DND-41 (cell line): ENCODE results near the gene TMPRSS12.
"Not testable (repeated sequence)": the region's sequence is repeated elsewhere in the genome, so short reads cannot be mapped to it uniquely, and the experiment has no call there.

Experiments
- ATAC-seq: fragments of 200-7000 bp; cut with Tn5 transposase; 3 replicates; pipeline ENCODE4 v1.9.1; 2021; ENCODE audit warnings: low read depth; ENCODE audit not compliant: insufficient read depth
- DNase-seq: peaks from one replicate; pipeline ENCODE4 v3.0.0-alpha.2; 2020
- H2AFZ ChIP-seq: 2 replicates; pipeline ENCODE4 v1.6.0; 2012; ENCODE audit warnings: low read depth, low read length
- H3K27ac ChIP-seq: 2 replicates; pipeline ENCODE4 v1.5.1; 2012; ENCODE audit warnings: low read length, inconsistent platforms
- H3K27me3 ChIP-seq: fragments of 200-600 bp; sonication (generic); 2 replicates; pipeline ENCODE4 v1.6.0; 2012; ENCODE audit warnings: low read length, mild to moderate bottlenecking, inconsistent platforms; ENCODE audit not compliant: insufficient read depth, poor library complexity
- H3K36me3 ChIP-seq: 2 replicates; pipeline ENCODE4 v1.5.1; 2012; ENCODE audit warnings: low read length, inconsistent platforms; ENCODE audit not compliant: insufficient read depth
- H3K4me1 ChIP-seq: 2 replicates; pipeline ENCODE4 v1.5.1; 2012; ENCODE audit warnings: mild to moderate bottlenecking, low read length; ENCODE audit not compliant: insufficient read depth
- H3K4me2 ChIP-seq: 2 replicates; pipeline ENCODE4 v1.6.0; 2012; ENCODE audit warnings: mild to moderate bottlenecking, moderate library complexity, low read length, inconsistent platforms; ENCODE audit not compliant: insufficient read depth
- H3K4me3 ChIP-seq, 2 experiments: fragments of 200-600 bp in 1 of 2; shearing (Covaris generic) in 1 of 2; 2 replicates each; pipeline ENCODE4 v1.5.1; 2012 to 2016; ENCODE audit warnings: inconsistent platforms in 2 of 2, low read length in 2 of 2, mild to moderate bottlenecking in 2 of 2, low read depth in 1 of 2, moderate library complexity in 1 of 2
- H3K79me2 ChIP-seq: 2 replicates; pipeline ENCODE4 v1.6.0; 2012; ENCODE audit warnings: low read length, inconsistent platforms; ENCODE audit not compliant: insufficient read depth
- H3K9ac ChIP-seq: 2 replicates; pipeline ENCODE4 v1.6.0; 2012; ENCODE audit warnings: low read depth, mild to moderate bottlenecking, inconsistent platforms, low read length, moderate library complexity
- H3K9me3 ChIP-seq: 2 replicates; pipeline ENCODE4 v1.5.1; 2012; ENCODE audit warnings: low read length, moderate library complexity, mild to moderate bottlenecking, inconsistent platforms; ENCODE audit not compliant: insufficient read depth, severe bottlenecking
- H4K20me1 ChIP-seq: 2 replicates; pipeline ENCODE4 v1.6.0; 2012; ENCODE audit warnings: low read length; ENCODE audit not compliant: insufficient read depth
- EZH2 ChIP-seq: IDR thresholded peaks from 3 replicates; pipeline ENCODE4 v1.6.1; 2012; ENCODE audit warnings: borderline replicate concordance, low read depth, mild to moderate bottlenecking, moderate library complexity, low read length, inconsistent platforms; ENCODE audit not compliant: severe bottlenecking
- TF ChIP-seq, protein P1 (sequence below): IDR thresholded peaks from 2 replicates; pipeline ENCODE4 v1.5.1; 2012; ENCODE audit warnings: borderline replicate concordance, low read length, moderate library complexity, mild to moderate bottlenecking; ENCODE audit not compliant: poor library complexity, severe bottlenecking; ENCODE audit errors: extremely low read depth

Gene TMPRSS12

GRCh38 chr12:50859621-50860310 lies 17.0 kb downstream of the TMPRSS12 start:
- no peak overlapping the region for H3K4me2 ChIP-seq
- no peak overlapping the region for H3K4me3 ChIP-seq
- H3K79me2 ChIP-seq, result no peaks in the 10 kb centered on the region
- no peak overlapping the region for H3K9ac ChIP-seq
- H2AFZ ChIP-seq, result no peak overlapping the region
- no peaks in the 10 kb centered on the region for H4K20me1 ChIP-seq
- no peaks in the 10 kb centered on the region for H3K4me1 ChIP-seq
- no peak for ATAC-seq
- no peaks in the 10 kb centered on the region for H3K27me3 ChIP-seq
- H3K27ac ChIP-seq, result no peak overlapping the region
- DNase-seq, result no peak
- H3K9me3 ChIP-seq, result no peaks in the 10 kb centered on the region
- no peaks in the 10 kb centered on the region for H3K36me3 ChIP-seq
- TF ChIP-seq, protein P1, sequence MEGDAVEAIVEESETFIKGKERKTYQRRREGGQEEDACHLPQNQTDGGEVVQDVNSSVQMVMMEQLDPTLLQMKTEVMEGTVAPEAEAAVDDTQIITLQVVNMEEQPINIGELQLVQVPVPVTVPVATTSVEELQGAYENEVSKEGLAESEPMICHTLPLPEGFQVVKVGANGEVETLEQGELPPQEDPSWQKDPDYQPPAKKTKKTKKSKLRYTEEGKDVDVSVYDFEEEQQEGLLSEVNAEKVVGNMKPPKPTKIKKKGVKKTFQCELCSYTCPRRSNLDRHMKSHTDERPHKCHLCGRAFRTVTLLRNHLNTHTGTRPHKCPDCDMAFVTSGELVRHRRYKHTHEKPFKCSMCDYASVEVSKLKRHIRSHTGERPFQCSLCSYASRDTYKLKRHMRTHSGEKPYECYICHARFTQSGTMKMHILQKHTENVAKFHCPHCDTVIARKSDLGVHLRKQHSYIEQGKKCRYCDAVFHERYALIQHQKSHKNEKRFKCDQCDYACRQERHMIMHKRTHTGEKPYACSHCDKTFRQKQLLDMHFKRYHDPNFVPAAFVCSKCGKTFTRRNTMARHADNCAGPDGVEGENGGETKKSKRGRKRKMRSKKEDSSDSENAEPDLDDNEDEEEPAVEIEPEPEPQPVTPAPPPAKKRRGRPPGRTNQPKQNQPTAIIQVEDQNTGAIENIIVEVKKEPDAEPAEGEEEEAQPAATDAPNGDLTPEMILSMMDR, result no peak
- TF ChIP-seq EZH2, result no peak

GRCh38 chr12:50862316-50862715 lies 19.6 kb downstream of the TMPRSS12 start:
- TF ChIP-seq EZH2, result no peak
- TF ChIP-seq, protein P1, result no peak
- no peak for DNase-seq
- Histone ChIP-seq H2AFZ (no peak overlapping the region), H3K9ac (no peak overlapping the region), H3K9me3 (peaks cover 5% of the 10 kb centered on the region), H3K27ac (no peak overlapping the region), H4K20me1 (no peaks in the 10 kb centered on the region), H3K27me3 (no peaks in the 10 kb centered on the region), H3K4me1 (no peaks in the 10 kb centered on the region), H3K36me3 (no peaks in the 10 kb centered on the region), H3K79me2 (no peaks in the 10 kb centered on the region), H3K4me2 (no peak overlapping the region), H3K4me3 (no peak overlapping the region)
- no peak for ATAC-seq

DNA sequence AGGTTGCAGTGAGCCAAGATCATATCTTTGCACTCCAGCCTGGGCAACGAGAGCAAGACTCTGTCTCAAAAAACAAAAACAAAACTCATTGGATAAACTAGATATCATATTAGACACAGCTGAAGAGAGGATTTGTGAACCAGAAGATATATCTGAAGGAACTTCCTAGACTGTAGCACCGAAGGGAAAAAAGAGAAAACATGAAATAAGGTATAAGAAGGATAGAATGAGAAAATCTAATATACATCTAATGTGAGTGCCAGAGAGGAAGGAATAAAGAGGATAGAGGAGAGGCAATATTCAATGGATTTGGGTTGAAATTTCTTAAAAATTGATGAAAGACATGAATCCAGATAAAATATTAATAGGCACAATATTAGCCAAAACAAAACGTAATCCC lies 22.5 kb downstream of the TMPRSS12 start:
- H3K4me3 ChIP-seq, result no peak overlapping the region
- no peaks in the 10 kb centered on the region for H4K20me1 ChIP-seq
- no peak overlapping the region for H3K4me2 ChIP-seq
- H2AFZ ChIP-seq, result no peak overlapping the region
- H3K27me3 ChIP-seq, result no peaks in the 10 kb centered on the region
- no peak for TF ChIP-seq EZH2
- TF ChIP-seq, protein P1, result no peak
- H3K4me1 ChIP-seq, result no peaks in the 10 kb centered on the region
- ATAC-seq (no peak), DNase-seq (no peak)
- no peaks in the 10 kb centered on the region for H3K36me3 ChIP-seq
- no peaks in the 10 kb centered on the region for H3K79me2 ChIP-seq
- H3K9me3 ChIP-seq, result peaks cover 5% of the 10 kb centered on the region
- no peak overlapping the region for H3K27ac ChIP-seq
- H3K9ac ChIP-seq, result no peak overlapping the region

DNA sequence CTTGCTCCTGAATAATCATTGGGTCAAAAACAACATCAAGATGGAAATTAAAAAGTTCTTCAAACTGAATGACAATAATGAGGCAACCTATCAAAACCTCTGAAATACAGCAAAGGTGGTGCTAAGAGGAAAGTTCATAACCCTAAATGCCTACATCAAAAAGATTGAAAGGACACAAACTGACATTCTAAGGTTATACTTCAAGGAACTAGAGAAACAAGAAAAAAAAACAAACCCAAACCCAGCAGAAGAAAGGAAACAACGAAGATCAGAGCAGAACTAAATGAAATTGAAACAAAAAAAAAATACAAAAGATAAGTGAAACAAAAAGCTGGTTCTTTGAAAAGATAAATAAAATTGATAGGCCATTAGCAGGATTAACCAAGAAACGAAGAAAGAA lies 26.2 kb downstream of the TMPRSS12 start:
- not testable (repeated sequence) for H3K27me3 ChIP-seq, H3K79me2 ChIP-seq, DNase-seq, ATAC-seq, H3K4me1 ChIP-seq, H3K36me3 ChIP-seq, H4K20me1 ChIP-seq, H3K4me2 ChIP-seq, H3K4me3 ChIP-seq, H3K27ac ChIP-seq, H3K9me3 ChIP-seq, H3K9ac ChIP-seq, H2AFZ ChIP-seq
